ENCODE results near the gene OR2M5.

DNA sequence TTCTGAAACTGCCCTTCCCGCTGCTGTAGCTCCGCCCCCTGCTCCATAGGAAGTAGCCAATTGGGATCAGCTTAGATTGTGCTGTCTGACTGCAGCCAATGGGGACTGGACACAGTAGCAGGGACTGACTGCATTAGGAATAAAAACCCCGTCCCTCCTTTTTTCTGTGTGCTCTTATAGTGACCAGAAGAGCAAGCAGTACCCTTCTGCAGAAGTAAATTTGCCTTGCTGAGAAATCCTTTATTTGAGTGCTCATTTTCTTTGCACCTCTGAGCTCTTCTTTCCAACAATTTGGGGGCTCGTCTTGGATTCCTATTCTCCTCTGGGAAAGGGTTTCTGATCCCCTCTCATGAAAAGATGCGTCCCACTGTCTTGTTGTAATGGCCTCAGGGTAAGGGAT lies 33.8 kb upstream of the OR2M5 start:
- TF ChIP-seq YY1 (IDR thresholded peaks at IDR 0.05; ENCODE audit: insufficient read depth, insufficient read length) = no peak
- TF ChIP-seq ZNF274 (IDR thresholded peaks at IDR 0.05; ENCODE audit: low read depth, low read length) = no peak

Measured in NT2/D1 (cell line).